Ovary (tissue), 9 donors: ENCODE results near the gene NFIA. TPM values are rescaled to one million over a fixed set of nuclear protein-coding genes. Genes with fewer than 3 reads are reported as not detected.

Experiments used
- DNase-seq, 5 donors: peaks; one replicate each; pipeline ENCODE4 v3.0.0-alpha.2; 2019 to 2020
- H3K27ac ChIP-seq, 2 donors: fragments of 200-600 bp; one replicate each; pipeline versions ENCODE4 v1.5.1 to v1.8.0; 2019 to 2022
- H3K27me3 ChIP-seq: fragments of 200-600 bp; one replicate; pipeline ENCODE4 v1.8.0; 2022
- H3K36me3 ChIP-seq: fragments of 200-600 bp; sonication (generic); one replicate; pipeline ENCODE4 v1.5.1; 2019
- H3K4me1 ChIP-seq: one replicate; pipeline ENCODE4 v1.8.1; 2013; ENCODE audit warnings: mild to moderate bottlenecking, moderate library complexity; ENCODE audit not compliant: insufficient read depth
- H3K4me3 ChIP-seq: fragments of 200-600 bp; sonication (generic); one replicate; pipeline ENCODE4 v1.5.1; 2017
- H3K9me3 ChIP-seq, 2 donors: fragments of 200-600 bp in 1 of 2; sonication (generic) in 1 of 2; one replicate each; pipeline versions ENCODE4 v1.5.1 to v1.8.1; 2013 to 2019; ENCODE audit warnings: mild to moderate bottlenecking in 1 of 2, moderate library complexity in 1 of 2
- CTCF ChIP-seq, 3 donors: fragments of 450-650 bp in 2 of 3; fragments of 200-600 bp in 1 of 3; IDR thresholded peaks; one replicate each; pipeline versions ENCODE4 v1.5.1 to v1.8.0; 2016 to 2022; ENCODE audit warnings: antibody characterized with exemption in 3 of 3, mild to moderate bottlenecking in 1 of 3
- EP300 ChIP-seq: sonication (generic); formaldehyde crosslinking; IDR thresholded peaks from one replicate; pipeline ENCODE4 v1.6.1; 2017; ENCODE audit warnings: antibody characterized with exemption
- POLR2A ChIP-seq: fragments of 450-650 bp; IDR thresholded peaks from one replicate; pipeline ENCODE4 v1.6.1; 2017; ENCODE audit warnings: antibody characterized with exemption, mild to moderate bottlenecking, moderate library complexity
- WGBS, 3 donors: extraction: QIAGEN DNeasy Blood & Tissue Kit in 1 of 3; methylation state at CpG; one replicate each; pipeline versions ENCODE4 v1.1.5 to v1.1.7; 2013 to 2017; 5-methylcytosine and 5-hydroxymethylcytosine counted together
- intact Hi-C, 4 donors: fragments of 100-400 bp; cut with DNase I; formaldehyde crosslinking; loops; one replicate each; pipeline versions ENCODE4 v1.11.0 to v1.15.1; 2022 to 2023
- polyA plus RNA-seq, 2 donors: library from polyadenylated mRNA; stranded (reverse); fragments of 200-250 nt in 1 of 2; fragments of 350-450 nt in 1 of 2; fragmentation: Illumina TruSeq in 1 of 2; extraction: RNeasy Lipid Tissue Mini Kit (QIAGEN cat#74804) in 1 of 2; gene quantifications; one replicate each; pipeline ENCODE4 v1.2.3, GENCODE V29; 2013 to 2014
- total RNA-seq, 7 donors: library from RNA; depleted of rRNA in 2 of 7; stranded (reverse); fragments of >200 nt in 2 of 7; fragmentation: NEBNext Ultra II Directional in 3 of 7; extraction: Animal tissue kit (Norgen Biotek cat#: 25700) in 3 of 7; gene quantifications; one replicate each; pipeline versions ENCODE4 v1.1.0 to v1.2.4, GENCODE V29; 2016 to 2023
- donor health status: DM: no; HTN: no; CAD: no; lungs with moderate emphysema.
- donor health status: DM: no; HTN: no; CAD: no.
- donor health status: Bipolar disorder and iron deficiency.
- donor health status: DM: yes; HTN: yes; CAD: no.
- donor health status: DM: no; HTN: no; CAD: no.
- donor health status: DM: yes; HTN: yes; CAD: no.

NFIA gene
- total and polyA plus RNA-seq, 9 donors = 11.8 to 115 (median 80.9) TPM

DNA sequence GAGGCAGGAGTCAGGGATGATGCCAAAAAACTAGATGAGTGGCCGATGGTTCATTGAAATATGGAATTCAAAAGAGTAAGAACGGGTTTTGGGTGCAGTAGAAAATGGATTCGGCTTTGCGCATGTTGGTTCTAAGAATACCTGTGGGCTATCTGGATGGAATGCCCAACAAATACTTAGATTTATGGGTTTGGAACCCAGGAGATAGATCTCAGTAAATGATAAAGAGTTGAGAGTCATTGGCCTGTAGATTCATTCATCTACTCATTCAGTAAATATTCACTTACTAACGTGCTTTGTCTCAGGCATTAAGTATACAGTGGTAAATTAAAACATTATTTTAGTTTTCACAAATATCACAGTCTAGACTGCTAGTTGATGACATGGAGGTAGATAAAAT, 247.7 kb downstream of the NFIA start:
- no peak overlapping the region for H3K4me3 ChIP-seq
- no peak for DNase-seq
- WGBS, 3 donors = 90 to 94% (median 92%) methylated on average over 5 of the region's 5 CpGs
- no peaks in the 10 kb centered on the region for H3K9me3 ChIP-seq
- H3K4me1 ChIP-seq = peaks cover 4% of the 10 kb centered on the region
- intact Hi-C loops = loop anchor here in 1 of 4 donors (10.0 kb wide), 1 partner anchor 275 kb away; no protein-coding TSS in a partner anchor
- no peaks in the 10 kb centered on the region for H3K36me3 ChIP-seq
- no peak overlapping the region for H3K27ac ChIP-seq
- TF ChIP-seq EP300 (no peak), POLR2A (no peak), CTCF (IDR thresholded peaks at IDR 0.05) (no peak)
- H3K27me3 ChIP-seq = no peaks in the 10 kb centered on the region

GRCh38 chr1:61330571-61330970, 248.2 kb downstream of the NFIA start:
- WGBS, 3 donors = 98 to 100% (median 99%) methylated on average over 2 of the region's 2 CpGs
- intact Hi-C loops = loop anchor here in 1 of 4 donors (10.0 kb wide), 1 partner anchor 276 kb away; no protein-coding TSS in a partner anchor

GRCh38 chr1:61332196-61332753, 249.9 kb downstream of the NFIA start:
- intact Hi-C loops = loop anchor here in 1 of 4 donors (10.0 kb wide), 1 partner anchor 277 kb away; no protein-coding TSS in a partner anchor
- H3K9me3 ChIP-seq = no peaks in the 10 kb centered on the region
- H3K4me1 ChIP-seq = peaks cover 8% of the 10 kb centered on the region
- no peaks in the 10 kb centered on the region for H3K27me3 ChIP-seq
- TF ChIP-seq EP300 (no peak), POLR2A (no peak), CTCF (IDR thresholded peaks at IDR 0.05) (no peak)
- H3K27ac ChIP-seq = no peak overlapping the region
- H3K4me3 ChIP-seq = no peak overlapping the region
- no peak for DNase-seq
- 28 to 44% (median 43%) methylated on average over 1 of the region's 1 CpG for whole genome bisulfite sequencing, 3 donors
- no peaks in the 10 kb centered on the region for H3K36me3 ChIP-seq

More at GRCh38 chr1:61330571-61330970, 248.2 kb downstream of the NFIA start:
- peaks cover 6% of the 10 kb centered on the region for H3K4me1 ChIP-seq
- no peak for TF ChIP-seq EP300
- TF ChIP-seq CTCF (IDR thresholded peaks at IDR 0.05) = no peak
- TF ChIP-seq POLR2A = no peak
- H3K27ac ChIP-seq = no peak overlapping the region
- no peak overlapping the region for H3K4me3 ChIP-seq
- no peak for DNase-seq
- H3K27me3 ChIP-seq = no peaks in the 10 kb centered on the region
- H3K9me3 ChIP-seq = no peaks in the 10 kb centered on the region
- no peaks in the 10 kb centered on the region for H3K36me3 ChIP-seq

DNA sequence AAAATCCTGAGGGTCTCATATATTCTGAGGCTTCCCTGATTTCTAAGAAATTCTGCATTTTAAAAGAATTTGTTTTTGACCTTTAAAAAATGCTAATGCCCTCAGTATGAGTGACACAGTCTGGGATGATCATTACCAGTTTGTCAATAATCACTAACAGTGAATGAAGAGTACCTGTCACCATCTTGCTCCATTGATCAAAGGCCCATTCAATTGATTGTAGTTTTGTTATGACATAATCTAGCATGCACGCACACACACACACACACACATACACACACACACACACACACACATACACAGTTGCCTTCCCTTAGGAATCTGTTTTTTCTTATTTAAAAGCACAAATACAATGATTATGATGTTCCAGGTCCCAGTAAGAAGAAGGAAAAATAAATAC, 250.4 kb downstream of the NFIA start:
- intact Hi-C loops = loop anchor here in 1 of 4 donors (10.0 kb wide), 1 partner anchor 278 kb away; no protein-coding TSS in a partner anchor
- WGBS, 3 donors = 76 to 97% (median 90%) methylated on average over 1 of the region's 1 CpG

More for the DNA sequence above, 250.4 kb downstream of the NFIA start:
- H3K9me3 ChIP-seq = no peaks in the 10 kb centered on the region
- DNase-seq = no peak
- H3K36me3 ChIP-seq = no peaks in the 10 kb centered on the region
- H3K27me3 ChIP-seq = no peaks in the 10 kb centered on the region
- H3K4me1 ChIP-seq = peaks cover 8% of the 10 kb centered on the region
- H3K4me3 ChIP-seq = no peak overlapping the region
- H3K27ac ChIP-seq = no peak overlapping the region
- TF ChIP-seq POLR2A (no peak), CTCF (IDR thresholded peaks at IDR 0.05) (no peak), EP300 (no peak)
